Pancreas (tissue), 10 donors: ENCODE results near the gene CAPZB. TPM values are rescaled to one million over a fixed set of nuclear protein-coding genes. Genes with fewer than 3 reads are reported as not detected.
A peak's percentile ranks its signal among the peaks of the same experiment; 100 is the strongest.

Experiments
- ATAC-seq, 4 donors: fragments of 200-7000 bp; cut with Tn5 transposase; one replicate each; pipeline versions ENCODE4 v1.8.0 to v1.9.1; 2020; ENCODE audit warnings: mild to moderate bottlenecking in 4 of 4, moderate library complexity in 4 of 4
- DNase-seq, 6 donors: peaks; one replicate each; pipeline ENCODE4 v3.0.0-alpha.2; 2020
- FAIRE-seq: peaks from 2 replicates; lab custom pipeline; 2012; peaks lifted over from hg19 to GRCh38; lab: Jason Lieb, UNC
- H3K27ac ChIP-seq, 4 donors: fragments of 200-600 bp; sonication (generic); 1 replicate in 3 of 4; 2 replicates in 1 of 4; pipeline versions ENCODE4 v1.5.0 to v1.8.0; 2020
- H3K27me3 ChIP-seq, 4 donors: fragments of 200-600 bp; one replicate each; pipeline ENCODE4 v1.8.0; 2021
- H3K36me3 ChIP-seq, 3 donors: fragments of 200-600 bp; sonication (generic) in 1 of 3; one replicate each; pipeline versions ENCODE4 v1.5.0 to v1.8.0; 2020 to 2021
- H3K4me1 ChIP-seq, 3 donors: fragments of 200-600 bp; one replicate each; pipeline ENCODE4 v1.8.0; 2021
- H3K4me3 ChIP-seq, 4 donors: fragments of 200-600 bp; sonication (generic) in 2 of 4; one replicate each; pipeline versions ENCODE4 v1.5.0 to v1.8.0; 2020 to 2021
- H3K9me3 ChIP-seq, 4 donors: fragments of 200-600 bp; one replicate each; pipeline ENCODE4 v1.8.0; 2021
- CTCF ChIP-seq, 4 donors: fragments of 200-600 bp; sonication (generic) in 3 of 4; IDR thresholded peaks; one replicate each; pipeline versions ENCODE4 v1.5.0 to v1.8.0; 2021; ENCODE audit warnings: antibody characterized with exemption in 4 of 4
- WGBS, 2 donors: extraction: QIAGEN DNeasy Blood & Tissue Kit; methylation state at CpG; one replicate each; pipeline ENCODE4 v1.1.7; 2013; 5-methylcytosine and 5-hydroxymethylcytosine counted together
- intact Hi-C, 3 donors: fragments of 100-400 bp; cut with DNase I; formaldehyde crosslinking; loops; one replicate each; pipeline versions ENCODE4 v1.11.1 to v1.14.2; 2022
- polyA plus RNA-seq, 2 donors: library from polyadenylated mRNA; stranded (reverse); fragments of 200-250 nt; gene quantifications; one replicate each; pipeline ENCODE4 v1.2.3, GENCODE V29; 2013
- total RNA-seq, 6 donors: library from RNA; stranded (reverse); fragmentation: NEBNext Ultra II Directional in 4 of 6; extraction: Animal tissue kit (Norgen Biotek cat#: 25700) in 4 of 6; gene quantifications; one replicate each; pipeline versions ENCODE4 v1.2.1 to v1.2.4, GENCODE V29; 2021 to 2023
- donor health status: healthy with polysubstance abuse.
- donor health status: DM: no; HTN: no; CAD: no; lungs with moderate emphysema.
- donor health status: DM: no; HTN: no; CAD: no.
- donor health status: control.
- donor health status: control.
- donor health status: Bipolar disorder and iron deficiency.
- donor health status: DM: yes; HTN: yes; CAD: no.
- donor health status: DM: no; HTN: no; CAD: no.
- donor health status: DM: no; HTN: no; CAD: no.
- donor health status: DM: yes; HTN: yes; CAD: no.

Gene CAPZB
- total and polyA plus RNA-seq, 8 donors: 43.2 to 124 (median 74.9) TPM

- Histone ChIP-seq H3K36me3 (no peaks in the 10 kb centered on the region), H3K4me3 (no peak overlapping the region), H3K9me3 (no peaks in the 10 kb centered on the region), H3K4me1 (no peaks in the 10 kb centered on the region), H3K27me3 (no peaks in the 10 kb centered on the region), H3K27ac (no peak overlapping the region)
- TF ChIP-seq CTCF (IDR thresholded peaks at IDR 0.05): no peak
- no peak for ATAC-seq
- WGBS, 2 donors: 95 to 97% methylated on average over 2 of the region's 2 CpGs
- intact Hi-C loops: no loop called here
- DNase-seq: no peak
- FAIRE-seq: no peak
Measured at GRCh38 chr1:19294638-19295037, 190.7 kb downstream of the CAPZB start.

DNA sequence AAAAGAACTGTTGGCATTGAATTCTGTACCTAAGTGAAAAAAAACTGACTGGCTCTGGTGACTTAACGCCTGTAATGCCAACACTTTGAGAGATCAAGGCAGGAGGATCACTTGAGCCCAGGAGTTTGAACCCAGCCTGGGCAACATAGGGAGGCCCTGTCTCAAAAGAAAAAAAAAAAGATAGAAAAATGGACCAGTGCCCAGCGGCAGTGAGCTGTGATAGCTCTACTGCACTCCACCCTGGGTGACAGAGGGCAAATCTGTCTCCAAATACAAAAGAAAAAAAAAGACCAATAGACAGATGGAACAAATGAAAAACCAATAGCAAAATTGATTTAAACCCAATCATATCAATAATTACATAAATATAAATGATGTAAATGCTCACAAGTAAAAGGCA is 196.1 kb downstream of the CAPZB start:
- intact Hi-C loops: no loop called here
- Histone ChIP-seq H3K4me3 (peak overlapping the region in 2 of 4 donors; percentile 49 to 51), H3K36me3 (peaks cover 0 to 2% (median 0%) of the 10 kb centered on the region in 3 donors), H3K27me3 (no peaks in the 10 kb centered on the region), H3K9me3 (no peaks in the 10 kb centered on the region), H3K27ac (peak overlapping the region in 3 of 4 donors; percentile 19 to 91 (median 88)), H3K4me1 (peaks cover 0 to 8% (median 6%) of the 10 kb centered on the region in 3 donors)
- no peak for FAIRE-seq
- 9 to 15% methylated on average over 2 of the region's 2 CpGs for WGBS, 2 donors
- peak in 2 of 4 donors; percentile 11 to 13 for ATAC-seq
- no peak for DNase-seq
- TF ChIP-seq CTCF (IDR thresholded peaks at IDR 0.05): no peak

Other genes starting within 250 kb of the CAPZB start
- gene EMC1, start 234.0 kb downstream of the CAPZB start, total RNA-seq: 10 to 100 TPM in 5 of 6 donors, 1 to 10 TPM in 1; 9.9 to 21.0 (median 15.8) TPM
- gene EMC1, start 234.0 kb downstream of the CAPZB start, polyA plus RNA-seq: 1 to 10 TPM; 9.2 to 9.4 TPM
- gene MRTO4, start 233.7 kb downstream of the CAPZB start, total RNA-seq: 10 to 100 TPM; 12.2 to 31.0 (median 13.9) TPM
- 10 to 100 TPM; 32.3 to 40.9 TPM for gene MRTO4, start 233.7 kb downstream of the CAPZB start, polyA plus RNA-seq
- gene AKR7A3, start 196.8 kb downstream of the CAPZB start, total RNA-seq: 100 to 1,000 TPM in 4 of 6 donors, 10 to 100 TPM in 2; 34.8 to 328 (median 266) TPM
- gene AKR7A3, start 196.8 kb downstream of the CAPZB start, polyA plus RNA-seq: 100 to 1,000 TPM in 1 of 2 donors, 1 to 10 TPM in 1; 3.0 to 209 TPM
- gene AKR7A2, start 173.4 kb downstream of the CAPZB start, total RNA-seq: 10 to 100 TPM; 23.1 to 33.8 (median 27.8) TPM
- gene AKR7A2, start 173.4 kb downstream of the CAPZB start, polyA plus RNA-seq: 10 to 100 TPM; 11.7 to 31.9 TPM
- gene SLC66A1, start 173.2 kb downstream of the CAPZB start, total RNA-seq: 1 to 10 TPM; 6.4 to 9.1 (median 7.7) TPM
- 10 to 100 TPM; 23.5 to 26.1 TPM for gene SLC66A1, start 173.2 kb downstream of the CAPZB start, polyA plus RNA-seq
- gene NBL1, start 158.8 kb upstream of the CAPZB start, total RNA-seq: 10 to 100 TPM in 4 of 6 donors, 1 to 10 TPM in 2; 5.8 to 45.6 (median 15.1) TPM
- gene NBL1, start 158.8 kb upstream of the CAPZB start, polyA plus RNA-seq: 10 to 100 TPM; 27.7 to 28.2 TPM
- gene HTR6, start 179.3 kb upstream of the CAPZB start, total RNA-seq: not detected
- gene HTR6, start 179.3 kb upstream of the CAPZB start, polyA plus RNA-seq: not detected